PC-9 (cell line): ENCODE measurements around the gene GPR146. TPM values are rescaled to one million over a fixed set of nuclear protein-coding genes. Genes with fewer than 3 reads are reported as not detected.

Source experiments
- BruUV-seq: library from RNA; stranded (reverse); fragments of 400-500 nt; replicated peaks from 2 replicates; lab custom pipeline; 2021; lab: Mats Ljungman, UMichigan
- CTCF ChIA-PET: fragments of 300-600 bp; sonication (Branson Sonifier 250); formaldehyde crosslinking; loops from one replicate; lab custom pipeline; 2022; ENCODE audit warnings: antibody characterized with exemption; lab: Charles Lee
- POLR2A ChIA-PET: fragments of 300-600 bp; sonication (Branson Sonifier 250); formaldehyde crosslinking; loops from one replicate; lab custom pipeline; 2022; ENCODE audit warnings: antibody characterized with exemption; ENCODE audit not compliant: unreplicated experiment; lab: Charles Lee
- DNase-seq, 2 experiments: peaks; one replicate each; pipeline versions ENCODE4 v3.0.0 to v3.0.0-alpha.2; 2015 to 2022; ENCODE audit warnings: mixed read lengths in 1 of 2
- H2AFZ ChIP-seq: fragments of 200-600 bp; sonication (generic); 2 replicates; pipeline ENCODE4 v1.8.1; 2017; ENCODE audit warnings: antibody characterized with exemption
- H3F3A ChIP-seq: fragments of 200-600 bp; sonication (generic); 2 replicates; pipeline ENCODE4 v1.8.1; 2017; ENCODE audit warnings: antibody characterized with exemption, mild to moderate bottlenecking, low read depth; ENCODE audit not compliant: insufficient read depth
- H3K27ac ChIP-seq: fragments of 200-600 bp; sonication (generic); 2 replicates; pipeline ENCODE4 v1.6.1; 2016; ENCODE audit warnings: mixed run types
- H3K27me3 ChIP-seq: fragments of 200-600 bp; sonication (generic); 2 replicates; pipeline ENCODE4 v1.6.1; 2016; ENCODE audit warnings: low read depth, mixed run types; ENCODE audit not compliant: insufficient read depth
- H3K36me3 ChIP-seq: fragments of 200-600 bp; sonication (generic); 2 replicates; pipeline ENCODE4 v1.6.1; 2016; ENCODE audit warnings: low read depth, mixed run types
- H3K4me1 ChIP-seq: fragments of 200-600 bp; sonication (generic); replicated peaks from 2 replicates; pipeline ENCODE4 v1.6.1; 2016; ENCODE audit warnings: mixed run types; ENCODE audit not compliant: insufficient read depth
- H3K4me2 ChIP-seq: fragments of 200-600 bp; sonication (generic); 2 replicates; pipeline ENCODE4 v1.6.1; 2017; ENCODE audit warnings: mixed run types
- H3K4me3 ChIP-seq: fragments of 200-600 bp; sonication (generic); 2 replicates; pipeline ENCODE4 v1.6.1; 2016; ENCODE audit warnings: mixed run types
- H3K79me2 ChIP-seq: fragments of 200-600 bp; sonication (generic); 2 replicates; pipeline ENCODE4 v1.6.1; 2017; ENCODE audit warnings: low read depth, mixed run types
- H3K9me2 ChIP-seq: fragments of 200-600 bp; sonication (generic); 2 replicates; pipeline ENCODE4 v1.8.1; 2017; ENCODE audit warnings: mild to moderate bottlenecking; ENCODE audit not compliant: insufficient read depth
- H3K9me3 ChIP-seq: fragments of 200-600 bp; sonication (generic); 2 replicates; pipeline ENCODE4 v1.8.1; 2016; ENCODE audit warnings: low read depth; ENCODE audit not compliant: insufficient read depth
- H4K20me1 ChIP-seq: fragments of 200-600 bp; sonication (generic); 2 replicates; pipeline ENCODE4 v1.8.1; 2017; ENCODE audit not compliant: insufficient read depth
- CTCF ChIP-seq: fragments of 200-600 bp; sonication (generic); conservative IDR thresholded peaks from 2 replicates; pipeline ENCODE4 v1.6.1; 2017; ENCODE audit warnings: mixed run types, antibody characterized with exemption, mild to moderate bottlenecking, moderate library complexity
- EZH2 ChIP-seq: fragments of 200-600 bp; sonication (generic); IDR thresholded peaks from 2 replicates; pipeline ENCODE4 v1.8.0; 2017; ENCODE audit warnings: antibody characterized with exemption, low read depth
- intact Hi-C: fragments of 100-400 bp; cut with micrococcal nuclease; formaldehyde crosslinking; loops from one replicate; pipeline ENCODE4 v1.10.0; 2022; ENCODE audit not compliant: unreplicated experiment
- total RNA-seq: library from RNA; stranded (reverse); gene quantifications from 2 replicates; pipeline ENCODE4 v1.2.3, GENCODE V29; 2021

Gene GPR146
- total RNA-seq, 1 experiment from 2014 or later: 3.4 TPM

- BruUV-seq: no TSS peak
- peaks cover 22% of the 10 kb centered on the region for H4K20me1 ChIP-seq
- TF ChIP-seq EZH2: no peak
- TF ChIP-seq CTCF: no peak
- H3K79me2 ChIP-seq: peaks cover 14% of the 10 kb centered on the region; the same call in 1 of the 2 replicates
- no peak overlapping the region for H3K4me2 ChIP-seq
- H3K4me1 ChIP-seq: no peaks in the 10 kb centered on the region
- intact Hi-C loops: no loop called here
- no peak overlapping the region for H3K4me3 ChIP-seq
- DNase-seq: no peak
- no peak overlapping the region for H2AFZ ChIP-seq
- H3K36me3 ChIP-seq: no peaks in the 10 kb centered on the region
- no peaks in the 10 kb centered on the region for H3K9me2 ChIP-seq
- no peaks in the 10 kb centered on the region for H3K9me3 ChIP-seq
- peaks cover 9% of the 10 kb centered on the region for H3F3A ChIP-seq
- CTCF ChIA-PET: no interaction called here
- H3K27me3 ChIP-seq: no peaks in the 10 kb centered on the region
- POLR2A ChIA-PET: interaction anchor here (0.6 kb wide), 1 partner anchor 29 kb away, joined by 9 read pairs; no protein-coding TSS in a partner anchor
- no peak overlapping the region for H3K27ac ChIP-seq
These were observed 23.0 kb upstream of the GPR146 start for GRCh38 chr7:1021366-1021765.

GRCh38 chr7:1021931-1022330, 22.4 kb upstream of the GPR146 start:
- no peak for DNase-seq
- no peak overlapping the region for H3K27ac ChIP-seq
- BruUV-seq: no TSS peak
- CTCF ChIA-PET: no interaction called here
- H3F3A ChIP-seq: peaks cover 13% of the 10 kb centered on the region
- H3K4me2 ChIP-seq: no peak overlapping the region
- H3K9me3 ChIP-seq: no peaks in the 10 kb centered on the region
- no peaks in the 10 kb centered on the region for H3K4me1 ChIP-seq
- peaks cover 27% of the 10 kb centered on the region for H4K20me1 ChIP-seq
- POLR2A ChIA-PET: interaction anchor here (0.6 kb wide), 2 partner anchors 30 to 36 kb away, joined by 3 to 9 read pairs; no protein-coding TSS in a partner anchor
- H3K27me3 ChIP-seq: no peaks in the 10 kb centered on the region
- H3K4me3 ChIP-seq: no peak overlapping the region
- H3K79me2 ChIP-seq: peaks cover 19% of the 10 kb centered on the region; the same call in 1 of the 2 replicates
- no peaks in the 10 kb centered on the region for H3K36me3 ChIP-seq
- H2AFZ ChIP-seq: no peak overlapping the region
- intact Hi-C loops: no loop called here
- no peak for TF ChIP-seq CTCF
- TF ChIP-seq EZH2: no peak
- H3K9me2 ChIP-seq: no peaks in the 10 kb centered on the region

- H3K9me2 ChIP-seq: no peaks in the 10 kb centered on the region
- H3K4me1 ChIP-seq: 0 out of 2 replicates have a peak, but pooled peaks cover under 1% of the 10 kb centered on the region
- H3K79me2 ChIP-seq: peaks cover 24% of the 10 kb centered on the region
- POLR2A ChIA-PET: interaction anchor here (0.6 kb wide), 1 partner anchor 37 kb away, joined by 3 read pairs; no protein-coding TSS in a partner anchor
- peaks cover 27% of the 10 kb centered on the region for H4K20me1 ChIP-seq
- H3K9me3 ChIP-seq: no peaks in the 10 kb centered on the region
- TF ChIP-seq EZH2: no peak
- no peak for TF ChIP-seq CTCF
- H3K4me3 ChIP-seq: no peak overlapping the region
- H3K27ac ChIP-seq: no peak overlapping the region
- no peaks in the 10 kb centered on the region for H3K36me3 ChIP-seq
- H3F3A ChIP-seq: peaks cover 16% of the 10 kb centered on the region
- no peak for DNase-seq
- intact Hi-C loops: no loop called here
- no peak overlapping the region for H3K4me2 ChIP-seq
- H3K27me3 ChIP-seq: no peaks in the 10 kb centered on the region
- BruUV-seq: no TSS peak
- CTCF ChIA-PET: no interaction called here
- H2AFZ ChIP-seq: no peak overlapping the region
These were observed 22.0 kb upstream of the GPR146 start for GRCh38 chr7:1022356-1022755.
